Cardiac fibroblast (primary cell): ENCODE data around the gene GNLY.

ENCODE experiments used
- DNase-seq, 2 donors: peaks; one replicate each; pipeline versions ENCODE4 v3.0.0 to v3.0.0-alpha.2; 2010; ENCODE audit warnings: low read depth in 2 of 2
- H3K4me3 ChIP-seq, 2 donors: replicated peaks in 1 of 2; 1 replicate in 1 of 2; 2 replicates in 1 of 2; pipeline ENCODE4 v1.5.1; 2011; ENCODE audit warnings: low read depth in 2 of 2, low read length in 2 of 2, mild to moderate bottlenecking in 2 of 2, moderate library complexity in 1 of 2
- CTCF ChIP-seq: IDR thresholded peaks from one replicate; pipeline ENCODE4 v1.5.1; 2011; ENCODE audit warnings: low read depth, mild to moderate bottlenecking, low read length, inconsistent platforms

Gene GNLY

GRCh38 chr2:85694052-85695025 is at the start of gene GNLY:
Gene GNLY, plus strand, starts transcription at chr2:85694358. Its CDS starts 61 bp downstream, at chr2:85694419.
- no peak within 1 kb of the TSS for H3K4me3 ChIP-seq

GRCh38 chr2:85644909-85645308 is 49.2 kb upstream of the GNLY start:
- DNase-seq: no peak
- H3K4me3 ChIP-seq: no peak overlapping the region
- no peak for TF ChIP-seq CTCF

More at GRCh38 chr2:85694052-85695025, at the start of gene GNLY:
- TF ChIP-seq CTCF: no peak
- DNase-seq: no peak

GRCh38 chr2:85646166-85646565 is 48.0 kb upstream of the GNLY start:
- no peak for TF ChIP-seq CTCF
- DNase-seq: no peak
- H3K4me3 ChIP-seq: no peak overlapping the region

GRCh38 chr2:85647823-85648526 is 46.2 kb upstream of the GNLY start:
- DNase-seq: no peak
- TF ChIP-seq CTCF: no peak
- H3K4me3 ChIP-seq: no peak overlapping the region

- peak; percentile 67 for TF ChIP-seq CTCF
- no peak overlapping the region for H3K4me3 ChIP-seq
- DNase-seq: peak; percentile 73 to 74
Observed at GRCh38 chr2:85648619-85649018, 45.5 kb upstream of the GNLY start.

- peak; percentile 55 to 63 for DNase-seq
- no peak for TF ChIP-seq CTCF
- no peak overlapping the region for H3K4me3 ChIP-seq
Observed at GRCh38 chr2:85649201-85650190, 44.7 kb upstream of the GNLY start.
